ENCODE results near the gene ACP2.
A peak's percentile ranks its signal among the peaks of the same experiment; 100 is the strongest.

ACP2 gene

GRCh38 chr11:47270331-47271271, 22.0 kb upstream of the ACP2 start (continued):
- TF ChIP-seq KLF17 (tag by site-specific recombination; IDR thresholded peaks at IDR 0.05) (no peak), ZSCAN18 (tag by site-specific recombination; IDR thresholded peaks at IDR 0.05) (no peak), ZNF654 (tag by site-specific recombination; IDR thresholded peaks at IDR 0.05; ENCODE audit: low read depth) (no peak), BCL6B (tag by site-specific recombination; IDR thresholded peaks at IDR 0.05) (no peak), ZNF610 (tag by site-specific recombination; IDR thresholded peaks at IDR 0.05; ENCODE audit: borderline replicate concordance) (no peak), AEBP2 (tag by site-specific recombination; IDR thresholded peaks at IDR 0.05; ENCODE audit: borderline replicate concordance) (no peak), HOXA7 (CRISPR knock-in tag; IDR thresholded peaks at IDR 0.05; ENCODE audit: borderline replicate concordance) (no peak), ZNF692 (tag by site-specific recombination; IDR thresholded peaks at IDR 0.05) (no peak), ZNF274 (IDR thresholded peaks at IDR 0.05; ENCODE audit: low read length) (no peak), ZNF274 (tag by site-specific recombination; IDR thresholded peaks at IDR 0.05; ENCODE audit: borderline replicate concordance) (no peak), ZNF580 (tag by site-specific recombination; IDR thresholded peaks at IDR 0.05) (no peak), ZSCAN16 (tag by site-specific recombination; IDR thresholded peaks at IDR 0.05) (no peak), ZNF280D (tag by site-specific recombination; IDR thresholded peaks at IDR 0.05) (no peak), ZNF658 (tag by site-specific recombination; IDR thresholded peaks at IDR 0.05) (no peak), ZNF530 (tag by site-specific recombination; IDR thresholded peaks at IDR 0.05; ENCODE audit: low read depth) (no peak), ZNF473 (tag by site-specific recombination; IDR thresholded peaks at IDR 0.05) (no peak), ZFP41 (tag by site-specific recombination; IDR thresholded peaks at IDR 0.05; ENCODE audit: borderline replicate concordance) (no peak), ZNF544 (tag by site-specific recombination; IDR thresholded peaks at IDR 0.05) (no peak), FEZF1 (tag by site-specific recombination; IDR thresholded peaks at IDR 0.05) (no peak), ZNF366 (tag by site-specific recombination; conservative IDR thresholded peaks at IDR 0.05) (0 out of 2 replicates have a peak, but pooled peaks have one; percentile 41), ZBTB21 (tag by site-specific recombination; IDR thresholded peaks at IDR 0.05) (no peak; the same call in 1 of the 2 replicates), ZNF184 (tag by site-specific recombination; IDR thresholded peaks at IDR 0.05) (no peak), ZNF248 (tag by site-specific recombination; IDR thresholded peaks at IDR 0.05) (no peak), ZNF341 (tag by site-specific recombination; IDR thresholded peaks at IDR 0.05; ENCODE audit: low read depth) (no peak), ZNF830 (tag by site-specific recombination; IDR thresholded peaks at IDR 0.05; ENCODE audit: low read depth) (no peak), TRIM28 (IDR thresholded peaks at IDR 0.05; ENCODE audit: borderline replicate concordance, low read length) (no peak), ZNF416 (tag by site-specific recombination; IDR thresholded peaks at IDR 0.05) (no peak), ZNF501 (tag by site-specific recombination; IDR thresholded peaks at IDR 0.05) (no peak)
